Measurements from ENCODE around the gene PRICKLE4. TPM values are rescaled to one million over a fixed set of nuclear protein-coding genes. Genes with fewer than 3 reads are reported as not detected.

The PRICKLE4 gene
- total RNA-seq: 2.8 and 6.2 TPM in 2 replicates

GRCh38 chr6:41780551-41781365 lies at the start of gene PRICKLE4:
Gene PRICKLE4, plus strand, starts transcription at chr6:41780782. Its CDS starts 2,692 bp downstream, at chr6:41783474.

DNA sequence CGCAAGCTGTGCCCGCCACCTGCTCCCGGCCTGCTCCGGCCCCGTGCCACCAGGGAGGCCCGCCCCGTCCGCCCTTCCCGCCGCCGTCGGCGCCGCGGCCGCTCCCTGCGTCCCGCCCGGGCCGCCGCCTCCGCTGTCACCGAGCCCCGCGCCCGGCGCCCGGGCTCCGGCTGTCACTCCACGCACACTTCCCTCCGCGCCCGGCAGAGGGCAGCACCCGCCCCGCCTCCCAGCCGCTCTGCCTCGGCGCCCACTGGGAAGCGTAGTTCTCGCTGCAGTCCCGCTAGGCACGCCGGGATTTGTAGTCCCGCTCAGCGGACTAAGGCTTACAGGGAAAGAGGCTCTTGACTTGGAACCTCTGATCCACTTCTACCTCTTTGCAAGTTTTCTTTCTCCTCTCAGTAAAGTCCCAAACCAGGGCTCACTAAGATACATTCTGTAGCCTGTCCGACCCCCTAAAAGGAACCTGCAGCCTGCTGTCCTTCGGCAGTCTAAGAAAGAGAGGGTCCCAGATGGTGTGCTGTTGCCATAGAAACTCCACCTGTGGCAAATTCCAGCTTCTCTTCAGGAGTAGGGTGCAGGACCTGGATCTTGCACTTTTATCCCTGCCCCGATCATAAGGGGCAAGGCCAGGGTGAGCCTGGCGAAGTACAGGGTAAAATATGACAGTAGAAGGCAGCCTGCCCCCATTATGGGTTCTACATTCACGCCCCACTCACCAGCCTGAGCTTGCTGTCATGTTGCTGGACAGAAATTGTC lies 45.0 kb upstream of the PRICKLE4 start, which contains the start of gene TFEB:
TFEB (minus strand) TSS at position 182 of the 759 bp plus-strand sequence. CDS start 44,395 bp downstream, outside the sequence.

GRCh38 chr6:41747256-41748101 lies 33.1 kb upstream of the PRICKLE4 start, which contains the start of gene PGC:
Gene PGC, minus strand, starts transcription at chr6:41747397. Its CDS starts 63 bp downstream, at chr6:41747334.

GRCh38 chr6:41779788-41780550 lies 613 bp upstream of the PRICKLE4 start, which contains the start of gene FRS3:
Gene FRS3, minus strand, starts transcription at chr6:41779900. Its CDS starts 2,913 bp downstream, at chr6:41776987.

DNA sequence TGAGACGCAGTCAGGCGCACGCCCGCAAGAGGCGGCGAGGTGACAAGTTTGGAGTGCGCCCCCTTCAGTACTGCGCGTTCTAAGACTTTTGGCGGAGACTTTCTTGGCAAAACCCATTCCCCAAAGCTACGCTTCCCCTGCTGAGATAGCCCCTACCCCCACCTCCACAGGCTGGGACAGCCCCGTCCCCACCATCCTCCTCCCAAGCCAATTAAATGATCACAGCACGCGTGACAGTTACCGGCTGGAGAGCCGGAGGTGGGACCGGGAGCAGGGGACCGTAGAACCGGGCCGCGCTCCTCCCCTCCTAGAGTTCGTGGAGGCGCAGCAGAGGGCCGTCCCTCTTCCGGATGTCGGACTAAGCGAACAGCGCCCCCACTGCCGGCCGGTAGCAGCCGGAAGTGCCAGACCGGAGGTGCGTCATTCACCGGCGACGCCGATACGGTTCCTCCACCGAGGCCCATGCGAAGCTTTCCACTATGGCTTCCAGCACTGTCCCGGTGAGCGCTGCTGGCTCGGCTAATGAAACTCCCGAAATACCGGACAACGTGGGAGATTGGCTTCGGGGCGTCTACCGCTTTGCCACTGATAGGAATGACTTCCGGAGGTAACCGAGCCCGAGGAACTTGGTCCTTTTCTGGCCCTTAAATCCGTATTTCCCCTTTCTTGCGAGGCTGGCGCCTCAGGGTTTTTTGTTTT lies 6.8 kb downstream of the PRICKLE4 start, which contains the start of gene TOMM6:
TOMM6 (plus strand) TSS at position 476 of the 699 bp plus-strand sequence; CDS start at position 480, 4 bp downstream.

Small RNA genes within 50 kb of the gene (small RNA-seq; reads per million reads assigned to genes)
- gene AL365205.2 (not detected), gene AL365205.3 (not detected), gene RF00393 (not detected)

Other genes with a start within 250 kb of the PRICKLE4 start
- gene FOXP4, start 234.4 kb upstream of the PRICKLE4 start, total RNA-seq: 6.0 and 7.8 TPM in 2 replicates
- gene MDFI, start 142.3 kb upstream of the PRICKLE4 start, total RNA-seq: 43.4 and 82.3 TPM in 2 replicates
- 3.3 and 4.2 TPM in 2 replicates for gene TFEB, start 45.2 kb upstream of the PRICKLE4 start, total RNA-seq
- gene PGC, start 33.4 kb upstream of the PRICKLE4 start, total RNA-seq: not detected in 2 replicates
- gene FRS3, start 882 bp upstream of the PRICKLE4 start, total RNA-seq: 1.3 and 2.0 TPM in 2 replicates
- gene TOMM6, start 6.9 kb downstream of the PRICKLE4 start, total RNA-seq: 96.0 and 123 TPM in 2 replicates
- 3.2 and 3.9 TPM in 2 replicates for gene USP49, start 114.6 kb downstream of the PRICKLE4 start, total RNA-seq
- gene MED20, start 140.4 kb downstream of the PRICKLE4 start, total RNA-seq: 33.3 and 37.0 TPM in 2 replicates
- 31.8 and 33.6 TPM in 2 replicates for gene BYSL, start 140.7 kb downstream of the PRICKLE4 start, total RNA-seq
- 55.7 and 85.3 TPM in 2 replicates for gene CCND3, start 161.0 kb downstream of the PRICKLE4 start, total RNA-seq